DOHH2 (cell line): ENCODE results near the gene USF3.

Experiments
- CTCF ChIP-seq: fragments of 200-600 bp; sonication (generic); IDR thresholded peaks from one replicate; pipeline ENCODE4 v1.5.1; 2014; ENCODE audit warnings: antibody characterized with exemption, mild to moderate bottlenecking, low read depth, low read length; ENCODE audit not compliant: poor library complexity, severe bottlenecking
- EZH2phosphoT487 ChIP-seq: fragments of 200-600 bp; sonication (generic); IDR thresholded peaks from 2 replicates; pipeline ENCODE4 v1.6.1; 2017; ENCODE audit warnings: borderline replicate concordance, mild to moderate bottlenecking, antibody characterized with exemption, low read length, moderate library complexity, mixed read lengths

- TF ChIP-seq CTCF: no peak
- no peak for TF ChIP-seq EZH2phosphoT487
Measured at GRCh38 chr3:113684271-113684819, 12.1 kb downstream of the USF3 start.
